Glomerular endothelial cell (primary cell): ENCODE data around the gene KANK4. TPM values are rescaled to one million over a fixed set of nuclear protein-coding genes. Genes with fewer than 3 reads are reported as not detected.

Source experiments
- DNase-seq: peaks from one replicate; pipeline ENCODE4 v3.0.0-alpha.2; 2011; ENCODE audit warnings: low read depth, low spot score; ENCODE audit errors: extremely low read depth
- total RNA-seq: library from RNA; depleted of rRNA; stranded (reverse); fragments of >200 nt; gene quantifications from 2 replicates; pipeline ENCODE4 v1.2.3, GENCODE V29; 2015

The KANK4 gene
- total RNA-seq = not detected in 2 replicates

- no peak for DNase-seq
Observed at GRCh38 chr1:62318756-62319544, at the start of gene KANK4. KANK4 (minus strand) TSS chr1:62319434; CDS start chr1:62281564, 37,870 bp downstream.

DNA sequence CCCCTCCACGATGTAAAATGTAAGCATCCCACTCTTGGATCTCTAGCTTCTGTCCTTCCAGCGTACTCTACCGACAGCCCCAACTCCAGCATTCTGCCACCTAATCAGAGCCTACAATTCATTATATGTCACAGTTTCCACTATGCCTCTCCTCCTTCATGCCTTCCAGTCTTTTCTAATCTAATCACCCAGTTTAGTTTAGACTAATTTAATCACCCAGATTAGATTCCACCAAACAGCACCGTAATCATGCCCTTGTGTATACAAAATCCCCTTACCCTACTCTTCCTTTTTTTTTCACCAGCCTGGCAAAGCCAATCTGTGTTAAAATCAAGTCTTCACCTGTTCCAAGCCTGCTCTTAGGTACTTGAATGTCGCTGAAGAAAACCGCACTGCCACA lies 49.8 kb upstream of the KANK4 start:
- DNase-seq = no peak

DNA sequence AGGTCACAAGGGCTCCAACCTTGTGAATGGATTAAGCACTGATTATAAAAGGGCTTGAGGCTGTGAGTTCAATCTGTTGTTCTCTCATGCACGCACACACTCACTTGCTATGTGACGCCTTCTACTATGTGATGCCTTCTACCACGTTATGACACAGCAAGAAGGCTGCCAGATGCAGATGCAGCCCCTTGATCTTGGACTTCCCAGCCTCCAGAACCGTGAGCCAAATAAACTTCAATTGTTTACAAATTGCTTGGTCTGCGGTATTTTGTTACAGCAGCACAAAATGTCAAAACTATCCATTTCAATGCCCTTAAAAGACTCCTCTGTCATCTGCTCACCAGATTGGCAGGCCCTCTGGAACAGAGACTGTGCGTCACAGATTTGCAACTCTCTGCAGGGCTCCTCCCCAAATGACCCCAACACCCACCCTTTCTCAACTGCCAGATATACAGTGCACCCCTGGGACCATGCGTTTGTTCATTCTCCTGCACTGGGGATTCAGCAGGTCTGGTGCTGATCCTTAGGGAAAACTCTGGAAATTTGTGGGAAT lies 47.8 kb upstream of the KANK4 start:
- no peak for DNase-seq

DNA sequence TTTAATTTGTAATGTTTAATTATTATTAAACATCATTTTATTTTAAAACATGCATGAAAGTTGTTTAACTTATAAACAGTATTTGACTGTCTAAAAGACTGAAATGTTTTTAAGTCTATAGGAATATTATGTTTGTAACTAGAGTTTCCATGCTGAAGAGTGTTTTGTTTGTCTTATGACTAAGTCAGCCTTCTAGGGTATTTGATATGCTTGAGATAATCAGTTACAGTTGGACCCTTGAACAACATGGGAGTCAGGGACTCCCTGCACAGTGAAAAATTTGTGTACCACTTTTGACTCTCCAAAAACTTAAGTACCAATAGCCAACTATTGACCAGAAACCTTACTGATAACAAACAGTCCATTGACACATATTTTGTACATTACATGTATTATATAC lies 45.5 kb upstream of the KANK4 start:
- DNase-seq = no peak

DNA sequence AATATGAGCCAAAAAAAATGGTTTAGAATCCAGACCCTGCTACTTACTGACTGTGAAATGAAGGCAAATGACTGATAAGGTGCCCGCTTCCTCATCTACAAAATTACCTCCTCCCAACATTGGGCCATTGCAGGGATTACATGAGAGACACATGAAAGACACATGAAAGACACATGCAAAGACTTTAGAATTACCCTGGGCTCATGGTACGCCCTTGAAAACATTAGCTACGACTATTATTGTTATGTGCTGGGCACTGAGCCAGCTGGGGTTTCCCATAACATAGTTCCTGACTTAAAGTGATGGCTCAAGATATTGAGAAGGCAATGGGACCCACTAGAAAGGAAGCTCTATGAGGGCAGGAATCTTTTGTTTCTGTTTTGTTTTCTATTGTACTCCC lies 43.7 kb upstream of the KANK4 start:
- DNase-seq = no peak

GRCh38 chr1:62362061-62362917 lies 43.1 kb upstream of the KANK4 start:
- DNase-seq = no peak

GRCh38 chr1:62361431-62361830 lies 42.2 kb upstream of the KANK4 start:
- no peak for DNase-seq

DNA sequence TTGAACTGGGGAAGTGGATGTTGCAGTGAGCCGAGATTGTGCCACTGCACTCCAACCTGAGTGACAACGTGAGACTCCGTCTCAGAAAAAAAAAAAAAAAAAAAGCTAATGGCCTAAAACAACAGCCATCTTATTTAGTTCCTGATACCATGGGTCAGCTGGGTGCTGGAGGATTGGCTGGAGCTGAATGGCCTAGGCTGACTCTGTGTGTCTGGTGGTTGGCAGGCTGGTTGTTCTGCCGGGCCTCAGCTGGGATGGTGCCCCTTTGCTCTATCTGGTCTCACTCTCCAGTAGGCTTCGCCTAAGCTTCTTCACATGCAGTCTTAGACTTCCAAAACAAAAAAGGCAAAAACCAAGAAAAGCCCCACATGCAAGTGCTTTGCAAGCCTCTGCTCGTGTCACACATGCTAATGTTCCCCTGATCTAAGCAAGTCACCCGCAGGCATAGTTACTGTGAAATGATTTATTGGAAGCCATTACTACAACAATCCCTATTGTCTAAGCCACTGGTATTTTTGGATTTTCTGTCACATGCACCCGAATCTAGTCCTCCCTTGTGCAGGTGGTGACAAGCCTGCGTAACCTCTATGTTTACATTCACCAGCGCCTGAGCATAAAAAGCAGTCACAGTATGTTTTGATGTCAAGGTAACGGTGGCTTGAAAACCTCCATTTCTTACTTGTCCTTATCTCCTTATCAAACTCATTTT lies 39.6 kb upstream of the KANK4 start:
- no peak for DNase-seq

GRCh38 chr1:62357916-62358315 lies 38.7 kb upstream of the KANK4 start:
- no peak for DNase-seq

- no peak for DNase-seq
Observed at GRCh38 chr1:62356257-62356835, 37.1 kb upstream of the KANK4 start.

- no peak for DNase-seq
Observed at GRCh38 chr1:62355095-62355494, 35.9 kb upstream of the KANK4 start.

GRCh38 chr1:62353853-62354252 lies 34.6 kb upstream of the KANK4 start:
- no peak for DNase-seq

DNA sequence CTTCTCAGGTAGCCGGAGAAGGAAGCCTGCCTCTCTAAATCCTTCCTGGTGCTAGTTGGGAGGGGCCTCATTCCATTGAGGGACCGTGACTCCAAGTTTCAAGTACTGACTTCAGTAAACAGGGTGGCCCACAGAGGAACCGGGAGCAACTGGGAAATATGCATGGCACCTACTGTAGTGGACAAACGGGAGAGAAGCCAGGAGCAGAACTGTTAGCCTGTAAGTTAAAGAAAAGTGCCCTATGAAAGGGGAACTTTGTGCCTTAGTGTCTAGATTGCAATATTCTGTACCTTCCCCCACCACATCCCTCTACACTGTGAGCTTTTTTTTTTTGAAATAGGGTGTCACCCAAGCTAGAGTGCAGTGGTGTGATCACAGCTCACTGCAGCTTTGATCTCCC lies 33.2 kb upstream of the KANK4 start:
- no peak for DNase-seq

GRCh38 chr1:62349470-62350233 lies 30.4 kb upstream of the KANK4 start:
- no peak for DNase-seq

- DNase-seq = no peak
Observed at GRCh38 chr1:62346886-62347285, 27.7 kb upstream of the KANK4 start.

- no peak for DNase-seq
Observed at GRCh38 chr1:62343911-62344310, 24.7 kb upstream of the KANK4 start.

DNA sequence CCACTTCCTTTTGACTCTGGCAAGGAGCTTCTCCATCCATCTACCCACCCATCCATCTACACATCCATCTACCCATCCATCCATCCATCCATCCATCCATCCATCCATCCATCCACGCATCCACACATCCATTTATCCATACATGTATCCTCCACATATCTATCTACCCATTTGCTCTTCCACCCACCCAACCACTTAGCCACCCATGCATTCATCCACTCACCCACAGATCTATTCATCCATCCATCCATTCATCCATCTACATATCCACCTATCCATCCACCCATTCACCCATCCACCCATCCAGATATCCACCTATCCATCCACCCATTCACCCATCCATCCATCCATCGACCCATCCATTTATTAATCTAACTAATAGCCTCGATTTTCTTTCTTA lies 23.0 kb upstream of the KANK4 start:
- no peak for DNase-seq

DNA sequence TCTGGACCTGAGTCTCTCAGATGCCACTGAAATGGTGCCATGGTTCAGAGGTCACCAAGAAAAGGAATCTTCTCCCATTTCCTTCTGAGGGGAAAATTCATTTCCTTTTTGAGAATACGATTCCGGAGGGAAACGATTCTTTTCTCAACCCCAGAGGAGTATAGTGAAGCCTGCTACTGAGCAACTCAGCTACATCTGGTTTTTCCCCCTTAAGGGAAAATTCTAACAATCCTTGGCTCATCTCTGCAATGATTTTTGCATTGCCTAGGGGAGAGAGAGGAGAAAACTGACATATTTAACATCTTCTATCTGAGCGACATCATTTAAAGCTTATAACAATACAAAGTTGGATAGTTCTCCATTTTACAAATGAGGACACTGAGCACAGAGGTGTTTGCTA lies 22.4 kb upstream of the KANK4 start:
- DNase-seq = no peak

DNA sequence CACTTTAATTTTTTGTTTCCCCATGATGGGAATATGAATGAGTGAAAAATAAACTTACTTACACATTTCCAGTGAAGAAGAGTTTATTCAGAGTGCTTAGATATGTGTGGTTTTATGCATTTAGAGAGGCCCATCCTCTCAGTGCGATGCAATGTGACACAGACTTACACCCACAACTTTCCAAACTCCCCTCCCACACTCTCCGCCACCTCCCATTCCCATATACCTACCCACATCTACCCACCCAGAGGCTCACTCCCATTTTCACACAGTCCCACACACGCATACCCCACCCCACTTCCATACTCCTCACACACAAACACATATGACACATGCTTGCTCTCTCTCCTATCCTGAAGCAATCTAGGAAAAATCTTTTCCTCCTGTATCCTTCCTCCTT lies 21.9 kb upstream of the KANK4 start:
- no peak for DNase-seq
